GM10248 (cell line): ENCODE data around the gene TMEM154.
A peak's percentile ranks its signal among the peaks of the same experiment; 100 is the strongest.

ENCODE experiments used
- CTCF ChIA-PET: fragments of 300-600 bp; sonication (Branson Sonifier 250); formaldehyde crosslinking; extraction: SDS; loops from one replicate; lab custom pipeline; 2021; ENCODE audit warnings: antibody characterized with exemption; lab: Yijun Ruan, JAX
- POLR2A ChIA-PET: fragments of 350-650 bp; sonication (Branson Sonifier 250); formaldehyde crosslinking; extraction: SDS; loops from one replicate; lab custom pipeline; 2020; ENCODE audit warnings: antibody characterized with exemption; lab: Yijun Ruan, JAX
- DNase-seq: peaks from one replicate; pipeline ENCODE4 v3.0.0; 2012; ENCODE audit errors: extremely low spot score
- CTCF ChIP-seq: IDR thresholded peaks from 2 replicates; pipeline ENCODE4 v1.5.1; 2012; ENCODE audit warnings: mild to moderate bottlenecking, low read depth; ENCODE audit errors: extremely low read depth, missing control alignments, control extremely low read depth

Gene TMEM154

GRCh38 chr4:152673489-152673888 is 6.3 kb downstream of the TMEM154 start:
- no peak for TF ChIP-seq CTCF
- ChIA-PET CTCF (interaction anchor here (1.4 kb wide), 1 partner anchor 214 kb away, joined by 3 read pairs; no protein-coding TSS in a partner anchor), POLR2A (no interaction called here)
- DNase-seq, result no peak

- TF ChIP-seq CTCF, result no peak
- DNase-seq, result no peak
- POLR2A ChIA-PET, result no interaction called here
- CTCF ChIA-PET, result interaction anchor here (1.3 kb wide), 1 partner anchor 10 kb away, joined by 5 read pairs; no protein-coding TSS in a partner anchor
These were observed 7.3 kb downstream of the TMEM154 start for GRCh38 chr4:152672206-152673092.

GRCh38 chr4:152668338-152668964 is 11.3 kb downstream of the TMEM154 start:
- CTCF ChIA-PET, result interaction anchor here (0.9 to 1.5 kb wide), 4 partner anchors 8 to 214 kb away, joined by 3 to 8 read pairs (median 4); no protein-coding TSS in a partner anchor
- no peak for TF ChIP-seq CTCF
- POLR2A ChIA-PET, result interaction anchor here (0.7 kb wide), 1 partner anchor 218 kb away, joined by 3 read pairs; no protein-coding TSS in a partner anchor
- no peak for DNase-seq

GRCh38 chr4:152667781-152668180 is 12.0 kb downstream of the TMEM154 start:
- ChIA-PET POLR2A (interaction anchor here (0.7 kb wide), 1 partner anchor 217 kb away, joined by 3 read pairs; no protein-coding TSS in a partner anchor), CTCF (interaction anchor here (0.8 to 1.5 kb wide), 7 partner anchors 9 to 166 kb away, joined by 3 to 8 read pairs (median 4); partner anchors contain the start of gene TMEM154)
- no peak for DNase-seq
- no peak for TF ChIP-seq CTCF

- ChIA-PET CTCF (interaction anchor here (0.8 to 1.5 kb wide), 6 partner anchors 9 to 141 kb away, joined by 3 to 8 read pairs (median 4); partner anchors contain the start of gene TMEM154), POLR2A (no interaction called here)
- peak; percentile 5 for TF ChIP-seq CTCF
- DNase-seq, result no peak
These were observed 12.9 kb downstream of the TMEM154 start for GRCh38 chr4:152666946-152667345.
